ENCODE results near the gene DDIT4L.
"Not testable (repeated sequence)": the region's sequence is repeated elsewhere in the genome, so short reads cannot be mapped to it uniquely, and the experiment has no call there.

DDIT4L gene

DNA sequence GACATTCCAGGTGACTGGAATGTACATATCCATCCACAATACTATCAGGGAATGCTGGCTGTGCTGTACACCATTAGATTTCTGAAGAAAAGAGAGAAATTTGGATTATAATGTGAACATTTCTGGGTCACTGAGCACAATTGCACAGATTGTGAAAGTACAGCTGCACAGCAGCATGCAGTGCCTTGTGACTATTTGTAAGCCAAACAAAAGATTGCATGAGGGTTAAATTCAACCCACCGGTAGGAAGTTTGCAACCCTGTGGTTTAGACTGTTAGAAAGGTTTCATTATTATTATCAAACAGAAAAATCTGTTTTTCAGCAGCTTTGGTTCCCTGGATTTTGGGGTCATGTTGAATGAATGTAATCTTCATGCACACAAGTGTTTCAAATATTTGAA is 24.5 kb downstream of the DDIT4L start:
- DNase-seq = no peak

- DNase-seq = no peak
Measured at GRCh38 chr4:100164808-100165760, 25.2 kb downstream of the DDIT4L start.

GRCh38 chr4:100162027-100162685 is 28.1 kb downstream of the DDIT4L start:
- no peak for DNase-seq

DNA sequence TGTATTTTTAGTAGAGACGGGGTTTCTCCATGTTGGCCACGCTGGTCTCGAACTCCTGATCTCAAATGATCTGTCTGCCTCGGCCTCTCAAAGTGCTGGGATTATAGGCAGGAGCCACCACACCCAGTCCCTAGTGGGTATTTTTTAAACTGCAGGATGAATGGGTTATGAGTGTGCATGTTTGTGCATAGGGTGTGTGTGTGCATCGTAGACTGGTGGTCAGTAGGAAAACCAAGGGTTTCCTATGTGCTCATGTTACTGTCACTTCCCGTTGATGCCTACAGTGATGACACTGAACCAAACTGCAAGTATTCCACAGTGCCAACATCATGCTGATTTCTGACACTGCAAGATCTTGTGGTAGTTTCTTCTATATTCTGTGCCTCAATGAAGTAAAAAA is 41.1 kb downstream of the DDIT4L start:
- DNase-seq = no peak

DNA sequence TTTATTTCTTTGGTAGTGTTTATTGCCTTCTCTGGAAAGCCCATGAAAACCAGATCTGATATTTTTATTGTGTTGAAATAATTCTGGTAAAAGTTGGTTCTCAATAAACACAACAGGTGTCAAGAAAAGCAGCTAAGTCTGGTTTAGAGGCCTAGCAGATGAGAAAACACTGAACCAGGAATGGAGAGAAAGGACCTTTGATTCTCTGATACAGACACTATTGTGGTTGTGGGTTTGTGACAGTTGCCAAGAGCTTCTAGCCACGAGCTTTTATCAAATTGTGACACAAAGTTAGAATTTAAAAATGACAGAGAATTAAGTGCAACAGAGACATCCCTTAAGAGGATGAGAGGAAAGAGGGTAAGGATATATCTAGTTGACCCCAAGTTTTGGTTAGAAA is 42.6 kb downstream of the DDIT4L start:
- DNase-seq = no peak

- DNase-seq = no peak
Measured at GRCh38 chr4:100147198-100147597, 43.1 kb downstream of the DDIT4L start.

GRCh38 chr4:100146756-100147155 is 43.5 kb downstream of the DDIT4L start:
- DNase-seq = no peak

- DNase-seq = not testable (repeated sequence)
Measured at GRCh38 chr4:100137320-100137719, 52.9 kb downstream of the DDIT4L start.
